Stimulated activated CD4-positive, alpha-beta T cell treated with anti-CD3 and anti-CD28 coated beads, Interleukin-15, amount 100 ng/mL, for 24 hours (primary cell): ENCODE data around the gene FOXP1.
A peak's percentile ranks its signal among the peaks of the same experiment; 100 is the strongest.

ENCODE experiments used
- DNase-seq: peaks from one replicate; pipeline ENCODE4 v3.0.0-alpha.2; 2020

Gene FOXP1

GRCh38 chr3:71080517-71081083, 502.9 kb downstream of the FOXP1 start:
- DNase-seq: no peak

- no peak for DNase-seq
These were observed 504.6 kb downstream of the FOXP1 start for GRCh38 chr3:71078723-71079525.

- no peak for DNase-seq
These were observed 505.3 kb downstream of the FOXP1 start for GRCh38 chr3:71078199-71078598.

- DNase-seq: no peak
These were observed 506.5 kb downstream of the FOXP1 start for GRCh38 chr3:71077070-71077469.

- DNase-seq: no peak
These were observed 507.0 kb downstream of the FOXP1 start for GRCh38 chr3:71076361-71077002.

- DNase-seq: no peak
These were observed 508.0 kb downstream of the FOXP1 start for GRCh38 chr3:71075494-71075893.

GRCh38 chr3:71074423-71074822, 509.1 kb downstream of the FOXP1 start:
- DNase-seq: no peak

- no peak for DNase-seq
These were observed 510.5 kb downstream of the FOXP1 start for GRCh38 chr3:71072986-71073385.

- DNase-seq: no peak
These were observed 511.2 kb downstream of the FOXP1 start for GRCh38 chr3:71072287-71072686.

GRCh38 chr3:71070497-71071463, 512.7 kb downstream of the FOXP1 start:
- no peak for DNase-seq

GRCh38 chr3:71069797-71070196, 513.7 kb downstream of the FOXP1 start:
- peak; percentile 76 for DNase-seq

GRCh38 chr3:71067977-71068654, 515.4 kb downstream of the FOXP1 start:
- no peak for DNase-seq

- peak; percentile 57 for DNase-seq
These were observed 516.7 kb downstream of the FOXP1 start for GRCh38 chr3:71066849-71067261.

GRCh38 chr3:71066356-71066755, 517.2 kb downstream of the FOXP1 start:
- DNase-seq: peak; percentile 43

- DNase-seq: no peak
These were observed 517.8 kb downstream of the FOXP1 start for GRCh38 chr3:71065764-71066013.

- DNase-seq: peak; percentile 63
These were observed 518.4 kb downstream of the FOXP1 start for GRCh38 chr3:71064956-71065763.

- DNase-seq: peak; percentile 49
These were observed 519.1 kb downstream of the FOXP1 start for GRCh38 chr3:71064291-71064955.

GRCh38 chr3:71063773-71064290, 519.7 kb downstream of the FOXP1 start:
- DNase-seq: peak; percentile 66

GRCh38 chr3:71062952-71063772, 520.4 kb downstream of the FOXP1 start:
- peak; percentile 33 for DNase-seq
